ENCODE results near the gene MGST2.

GRCh38 chr4:139625093-139625455, 40.5 kb upstream of the MGST2 start:
- TF ChIP-seq CTCF (IDR thresholded peaks at IDR 0.05; ENCODE audit: insufficient read depth, low read depth, low read length) (no peak), EZH2 (IDR thresholded peaks at IDR 0.05; ENCODE audit: insufficient read depth, low read length) (no peak)
